Hepatocyte (in vitro differentiated cells): ENCODE results near the gene CCDC12. TPM values are rescaled to one million over a fixed set of nuclear protein-coding genes. Genes with fewer than 3 reads are reported as not detected.

Source experiments
- DNase-seq: peaks from one replicate; pipeline ENCODE4 v3.0.0-alpha.2; 2016; ENCODE audit warnings: low spot score
- H2AFZ ChIP-seq: fragments of 200-600 bp; sonication (generic); 2 replicates; pipeline ENCODE4 v1.6.0; 2016; ENCODE audit warnings: antibody characterized with exemption, mild to moderate bottlenecking
- H3K27ac ChIP-seq: fragments of 200-600 bp; sonication (generic); 2 replicates; pipeline ENCODE4 v1.5.1; 2016; ENCODE audit warnings: mild to moderate bottlenecking
- H3K27me3 ChIP-seq: fragments of 200-600 bp; sonication (generic); 2 replicates; pipeline ENCODE4 v1.6.1; 2016
- H3K36me3 ChIP-seq: fragments of 200-600 bp; sonication (generic); replicated peaks from 2 replicates; pipeline ENCODE4 v1.5.1; 2016; ENCODE audit warnings: low read depth; ENCODE audit not compliant: insufficient read depth
- H3K4me1 ChIP-seq: fragments of 200-600 bp; sonication (generic); 2 replicates; pipeline ENCODE4 v1.5.1; 2016; ENCODE audit warnings: mild to moderate bottlenecking, moderate library complexity; ENCODE audit not compliant: insufficient read depth
- H3K4me2 ChIP-seq: fragments of 200-600 bp; sonication (generic); 2 replicates; pipeline ENCODE4 v1.6.0; 2016
- H3K4me3 ChIP-seq: fragments of 200-600 bp; sonication (generic); 2 replicates; pipeline ENCODE4 v1.5.1; 2016; ENCODE audit warnings: mild to moderate bottlenecking
- H3K79me2 ChIP-seq: fragments of 200-600 bp; sonication (generic); 2 replicates; pipeline ENCODE4 v1.6.0; 2017; ENCODE audit warnings: mild to moderate bottlenecking
- H3K9me2 ChIP-seq: fragments of 200-600 bp; sonication (generic); replicated peaks from 2 replicates; pipeline ENCODE4 v1.6.0; 2017; ENCODE audit warnings: mild to moderate bottlenecking; ENCODE audit not compliant: insufficient read depth
- H3K9me3 ChIP-seq: fragments of 200-600 bp; sonication (generic); 2 replicates; pipeline ENCODE4 v1.5.1; 2016; ENCODE audit warnings: low read depth, mild to moderate bottlenecking
- H4K20me1 ChIP-seq: fragments of 200-600 bp; sonication (generic); 2 replicates; pipeline ENCODE4 v1.6.0; 2016; ENCODE audit warnings: mild to moderate bottlenecking; ENCODE audit not compliant: insufficient read depth, poor library complexity, severe bottlenecking
- EZH2 ChIP-seq: fragments of 200-600 bp; sonication (generic); IDR thresholded peaks from 2 replicates; pipeline ENCODE4 v1.6.1; 2016; ENCODE audit warnings: antibody characterized with exemption, mild to moderate bottlenecking, borderline replicate concordance
- EZH2phosphoT487 ChIP-seq: fragments of 200-600 bp; sonication (generic); IDR thresholded peaks from one replicate; pipeline ENCODE4 v1.6.1; 2018; ENCODE audit warnings: antibody characterized with exemption, mild to moderate bottlenecking, low read depth, moderate library complexity; ENCODE audit not compliant: unreplicated experiment, severe bottlenecking
- WGBS: methylation state at CpG from one replicate; pipeline ENCODE4 v1.1.6; 2016; ENCODE audit warnings: low lambda C conversion rate; ENCODE audit errors: missing lambda C conversion rate; 5-methylcytosine and 5-hydroxymethylcytosine counted together
- polyA plus RNA-seq: library from polyadenylated mRNA; unstranded; fragments of >200 nt; fragmentation: Nextera tagmentation; extraction: Ambion mirVana; gene quantifications from 2 replicates; pipeline ENCODE4 v1.2.1, GENCODE V29; 2016
- total RNA-seq: library from RNA; depleted of rRNA; stranded (reverse); fragments of >200 nt; gene quantifications from 2 replicates; pipeline ENCODE4 v1.2.3, GENCODE V29; 2014
- TF ChIP-seq, protein P1 (sequence below): fragments of 200-600 bp; sonication (generic); IDR thresholded peaks from 2 replicates; pipeline ENCODE4 v1.5.1; 2016; ENCODE audit warnings: antibody characterized with exemption, mild to moderate bottlenecking; ENCODE audit not compliant: poor library complexity

CCDC12 gene
- total and polyA plus RNA-seq, 2 experiments from 2014 or later: 41.1 to 78.4 TPM

DNA sequence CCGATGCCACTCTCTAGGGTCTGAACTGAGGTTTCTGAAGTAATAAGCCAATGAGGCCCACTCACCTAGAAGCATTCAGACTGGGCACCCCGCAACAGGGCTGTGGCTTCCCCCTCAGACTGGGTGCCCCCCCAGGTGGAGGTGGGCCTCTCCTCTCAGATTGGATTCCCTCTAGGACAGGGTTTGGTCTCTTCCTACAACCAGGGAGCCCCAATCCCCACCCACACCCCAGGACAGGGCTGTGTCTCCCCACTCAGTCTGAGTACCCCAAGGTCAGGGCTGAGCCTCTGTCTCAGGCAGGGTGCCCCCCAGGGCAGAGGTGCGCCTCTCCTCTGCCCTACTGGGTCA lies 71.4 kb downstream of the CCDC12 start:
- no peak overlapping the region for H2AFZ ChIP-seq
- H3K9me3 ChIP-seq: no peaks in the 10 kb centered on the region
- H3K4me2 ChIP-seq: no peak overlapping the region
- no peaks in the 10 kb centered on the region for H3K79me2 ChIP-seq
- DNase-seq: no peak
- no peaks in the 10 kb centered on the region for H3K27me3 ChIP-seq
- no peak overlapping the region for H3K27ac ChIP-seq
- H3K4me1 ChIP-seq: peaks cover 10% of the 10 kb centered on the region
- no peaks in the 10 kb centered on the region for H4K20me1 ChIP-seq
- TF ChIP-seq EZH2phosphoT487: no peak
- no peak for TF ChIP-seq EZH2
- TF ChIP-seq, protein P1, sequence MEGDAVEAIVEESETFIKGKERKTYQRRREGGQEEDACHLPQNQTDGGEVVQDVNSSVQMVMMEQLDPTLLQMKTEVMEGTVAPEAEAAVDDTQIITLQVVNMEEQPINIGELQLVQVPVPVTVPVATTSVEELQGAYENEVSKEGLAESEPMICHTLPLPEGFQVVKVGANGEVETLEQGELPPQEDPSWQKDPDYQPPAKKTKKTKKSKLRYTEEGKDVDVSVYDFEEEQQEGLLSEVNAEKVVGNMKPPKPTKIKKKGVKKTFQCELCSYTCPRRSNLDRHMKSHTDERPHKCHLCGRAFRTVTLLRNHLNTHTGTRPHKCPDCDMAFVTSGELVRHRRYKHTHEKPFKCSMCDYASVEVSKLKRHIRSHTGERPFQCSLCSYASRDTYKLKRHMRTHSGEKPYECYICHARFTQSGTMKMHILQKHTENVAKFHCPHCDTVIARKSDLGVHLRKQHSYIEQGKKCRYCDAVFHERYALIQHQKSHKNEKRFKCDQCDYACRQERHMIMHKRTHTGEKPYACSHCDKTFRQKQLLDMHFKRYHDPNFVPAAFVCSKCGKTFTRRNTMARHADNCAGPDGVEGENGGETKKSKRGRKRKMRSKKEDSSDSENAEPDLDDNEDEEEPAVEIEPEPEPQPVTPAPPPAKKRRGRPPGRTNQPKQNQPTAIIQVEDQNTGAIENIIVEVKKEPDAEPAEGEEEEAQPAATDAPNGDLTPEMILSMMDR: no peak
- H3K36me3 ChIP-seq: no peaks in the 10 kb centered on the region
- H3K9me2 ChIP-seq: no peaks in the 10 kb centered on the region
- WGBS: 91% methylated on average over 3 of the region's 3 CpGs
- no peak overlapping the region for H3K4me3 ChIP-seq

DNA sequence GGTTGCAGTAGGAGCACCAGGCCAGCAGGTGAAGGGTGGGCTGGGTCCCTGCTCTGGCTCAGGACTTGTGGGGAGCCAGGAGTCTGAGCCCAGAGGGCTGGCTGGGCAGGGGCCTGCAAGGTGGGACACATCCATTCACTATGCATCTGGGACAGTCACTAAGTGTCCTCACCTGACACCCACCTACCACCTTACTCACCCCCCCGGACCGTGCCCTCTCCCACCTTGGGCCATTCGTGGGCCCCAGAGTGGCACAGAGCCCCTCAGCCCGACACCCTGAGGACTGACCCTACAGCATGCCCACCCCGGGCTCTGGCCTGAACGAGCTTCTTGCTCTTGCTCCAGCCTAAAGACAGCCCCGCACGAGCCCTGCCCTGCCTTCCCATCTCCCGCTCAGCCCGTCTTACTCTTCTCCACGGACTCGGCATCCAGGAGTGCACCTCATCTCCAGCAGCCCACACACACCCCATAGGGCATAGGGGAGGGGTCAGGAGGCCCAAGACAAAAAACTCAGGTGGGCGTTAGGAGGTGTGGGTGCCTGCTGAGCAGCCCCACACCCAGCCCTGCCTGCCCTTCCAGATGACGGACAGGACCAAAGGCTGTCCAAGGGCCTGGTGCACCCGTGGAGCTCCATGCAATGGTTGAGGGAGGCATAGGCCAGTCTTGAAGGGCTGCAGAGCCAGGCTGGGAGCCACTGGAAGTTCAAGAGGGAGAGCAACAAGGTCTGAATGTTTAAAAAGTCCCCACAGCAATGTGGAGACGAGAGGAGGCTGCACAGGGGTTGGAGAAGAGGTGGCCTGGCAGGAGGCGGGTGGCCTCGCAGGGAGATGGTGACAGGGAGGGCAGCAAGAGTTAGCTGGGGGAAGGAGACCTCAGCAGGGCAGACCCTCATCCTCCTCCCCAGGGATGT lies 72.0 kb downstream of the CCDC12 start:
- TF ChIP-seq EZH2: no peak
- TF ChIP-seq EZH2phosphoT487: no peak
- TF ChIP-seq, protein P1: no peak
- H3K9me2 ChIP-seq: no peaks in the 10 kb centered on the region
- H4K20me1 ChIP-seq: no peaks in the 10 kb centered on the region
- no peak for DNase-seq
- peaks cover 10% of the 10 kb centered on the region for H3K4me1 ChIP-seq
- no peak overlapping the region for H3K27ac ChIP-seq
- no peaks in the 10 kb centered on the region for H3K36me3 ChIP-seq
- no peak overlapping the region for H3K4me2 ChIP-seq
- no peak overlapping the region for H3K4me3 ChIP-seq
- H3K27me3 ChIP-seq: no peaks in the 10 kb centered on the region
- 89% methylated on average over 18 of the region's 18 CpGs for WGBS
- no peak overlapping the region for H2AFZ ChIP-seq
- no peaks in the 10 kb centered on the region for H3K79me2 ChIP-seq
- H3K9me3 ChIP-seq: no peaks in the 10 kb centered on the region

DNA sequence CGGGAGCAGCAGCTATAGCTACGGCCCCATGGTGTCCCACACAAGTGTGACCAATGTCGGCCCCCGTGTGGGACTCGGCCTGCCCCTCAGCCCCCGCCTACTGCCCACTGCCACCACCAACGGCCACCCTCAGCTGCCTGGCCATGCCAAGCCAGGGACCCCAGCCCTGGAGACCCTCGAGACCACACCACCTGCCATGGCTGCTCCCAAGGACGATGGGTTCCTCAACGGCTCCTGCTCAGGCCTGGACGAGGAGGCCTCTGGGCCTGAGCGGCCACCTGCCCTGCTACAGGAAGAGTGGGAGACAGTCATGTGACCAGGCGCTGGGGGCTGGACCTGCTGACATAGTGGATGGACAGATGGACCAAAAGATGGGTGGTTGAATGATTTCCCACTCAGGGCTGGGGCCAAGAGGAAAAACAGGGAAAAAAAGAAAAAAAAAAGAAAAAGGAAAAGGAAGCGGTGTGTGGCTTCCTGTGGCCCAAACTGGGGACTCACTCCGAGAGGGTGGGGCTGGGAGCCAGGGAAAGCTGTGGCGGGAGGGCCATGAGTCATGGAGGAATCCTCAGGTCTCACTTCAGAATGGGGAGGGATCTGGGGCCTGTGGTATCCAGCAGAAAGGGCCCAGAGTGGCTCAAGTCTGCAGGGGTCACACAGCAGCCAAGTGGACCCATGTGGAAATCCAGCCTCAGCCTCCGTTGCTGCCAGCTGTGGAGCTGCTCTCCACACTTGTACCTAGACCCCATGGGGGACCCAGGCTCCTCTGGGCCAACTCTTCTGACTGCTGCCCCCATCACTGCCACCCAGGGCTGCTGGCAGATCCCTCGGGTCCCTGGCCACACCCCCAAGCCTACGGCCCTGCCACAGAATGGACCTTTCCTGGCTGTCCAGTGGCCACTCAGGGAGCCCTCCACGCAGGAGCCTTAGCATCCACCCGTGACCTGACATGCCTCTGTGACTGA lies 72.9 kb downstream of the CCDC12 start:
- H3K27me3 ChIP-seq: no peaks in the 10 kb centered on the region
- 87% methylated on average over 21 of the region's 21 CpGs for WGBS

More for the DNA sequence above, 72.9 kb downstream of the CCDC12 start:
- no peak overlapping the region for H3K4me3 ChIP-seq
- H4K20me1 ChIP-seq: no peaks in the 10 kb centered on the region
- no peak overlapping the region for H3K27ac ChIP-seq
- no peak overlapping the region for H3K4me2 ChIP-seq
- H3K36me3 ChIP-seq: no peaks in the 10 kb centered on the region
- peaks cover 6% of the 10 kb centered on the region for H3K4me1 ChIP-seq
- TF ChIP-seq EZH2: no peak
- TF ChIP-seq, protein P1: no peak
- no peak for TF ChIP-seq EZH2phosphoT487
- no peaks in the 10 kb centered on the region for H3K9me2 ChIP-seq
- no peak for DNase-seq
- H3K79me2 ChIP-seq: no peaks in the 10 kb centered on the region
- no peaks in the 10 kb centered on the region for H3K9me3 ChIP-seq
- H2AFZ ChIP-seq: no peak overlapping the region
